Measurements from ENCODE around the gene CBLC. TPM values are rescaled to one million over a fixed set of nuclear protein-coding genes. Genes with fewer than 3 reads are reported as not detected.

The CBLC gene
- total RNA-seq, 1 experiment from 2014 or later, result 0.80 TPM

DNA sequence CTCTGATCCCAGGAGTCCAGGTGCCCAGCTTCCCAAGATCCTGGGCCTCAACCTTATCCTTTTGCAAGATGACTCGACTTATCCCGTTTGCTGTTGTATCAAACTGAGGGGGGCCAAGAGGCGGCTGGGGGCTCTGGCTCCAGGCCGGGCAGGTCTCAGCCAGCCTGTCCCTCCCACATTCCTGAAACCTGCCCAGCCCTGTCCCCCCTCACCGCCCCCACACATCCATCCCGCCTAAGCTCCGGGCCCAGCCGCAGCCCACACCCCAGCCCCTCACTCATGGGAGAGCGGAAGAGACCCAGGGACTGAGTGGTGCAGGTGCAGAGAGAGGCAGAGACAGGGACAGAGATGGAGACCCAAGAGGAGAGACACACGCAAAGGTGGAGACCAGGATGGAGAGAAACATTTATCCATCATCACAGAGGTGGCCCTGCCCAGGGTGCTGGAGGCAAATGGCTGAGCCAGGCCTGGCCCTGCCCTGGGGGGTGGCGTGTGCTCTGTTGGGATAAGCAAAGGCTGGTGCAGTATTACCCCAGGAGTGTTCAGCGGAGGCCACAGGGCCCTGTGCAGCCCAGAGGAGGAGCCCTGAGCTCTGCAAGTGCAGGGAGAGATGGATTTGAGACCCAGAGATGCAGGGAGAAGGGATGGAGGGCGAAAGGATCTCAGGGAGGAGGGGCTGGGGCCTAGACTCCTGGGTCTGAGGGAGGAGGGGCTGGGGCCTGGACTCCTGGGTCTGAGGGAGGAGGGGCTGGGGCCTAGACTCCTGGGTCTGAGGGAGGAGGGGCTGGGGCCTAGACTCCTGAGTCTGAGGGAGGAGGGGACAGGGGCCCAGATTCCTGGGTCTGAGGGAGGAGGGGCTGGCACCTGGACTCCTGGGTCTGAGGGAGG lies 32.8 kb downstream of the CBLC start:
- Histone ChIP-seq H3K9me3 (ENCODE audit: control insufficient read depth, insufficient read depth, low read depth, low read length) (no peaks in the 10 kb centered on the region), H3K27me3 (ENCODE audit: control insufficient read depth, insufficient read depth, low read length) (no peaks in the 10 kb centered on the region), H3K36me3 (ENCODE audit: control insufficient read depth, insufficient read depth, low read length) (no peaks in the 10 kb centered on the region), H3K4me1 (ENCODE audit: control insufficient read depth, insufficient read depth, low read length) (peaks cover 13% of the 10 kb centered on the region), H3K27ac (ENCODE audit: low read length) (no peak overlapping the region), H3K4me3 (ENCODE audit: low read depth in 2 of 2, low read length in 2 of 2) (no peak overlapping the region)
- DNase-seq (ENCODE audit: low read depth, low spot score), result no peak
- ChIA-PET POLR2A (no interaction called here), CTCF (interaction anchor here (0.6 kb wide), 1 partner anchor 34 kb away, joined by 5 read pairs; no protein-coding TSS in a partner anchor)
- TF ChIP-seq TCF7L2 (IDR thresholded peaks at IDR 0.05; ENCODE audit: low read depth, low read length) (no peak), SIN3A (IDR thresholded peaks at IDR 0.05; ENCODE audit: borderline replicate concordance, insufficient read depth, low read depth, low read length) (no peak), POLR2AphosphoS5 (IDR thresholded peaks at IDR 0.05; ENCODE audit: low read depth, low read length) (no peak)
- TF ChIP-seq, protein P1, sequence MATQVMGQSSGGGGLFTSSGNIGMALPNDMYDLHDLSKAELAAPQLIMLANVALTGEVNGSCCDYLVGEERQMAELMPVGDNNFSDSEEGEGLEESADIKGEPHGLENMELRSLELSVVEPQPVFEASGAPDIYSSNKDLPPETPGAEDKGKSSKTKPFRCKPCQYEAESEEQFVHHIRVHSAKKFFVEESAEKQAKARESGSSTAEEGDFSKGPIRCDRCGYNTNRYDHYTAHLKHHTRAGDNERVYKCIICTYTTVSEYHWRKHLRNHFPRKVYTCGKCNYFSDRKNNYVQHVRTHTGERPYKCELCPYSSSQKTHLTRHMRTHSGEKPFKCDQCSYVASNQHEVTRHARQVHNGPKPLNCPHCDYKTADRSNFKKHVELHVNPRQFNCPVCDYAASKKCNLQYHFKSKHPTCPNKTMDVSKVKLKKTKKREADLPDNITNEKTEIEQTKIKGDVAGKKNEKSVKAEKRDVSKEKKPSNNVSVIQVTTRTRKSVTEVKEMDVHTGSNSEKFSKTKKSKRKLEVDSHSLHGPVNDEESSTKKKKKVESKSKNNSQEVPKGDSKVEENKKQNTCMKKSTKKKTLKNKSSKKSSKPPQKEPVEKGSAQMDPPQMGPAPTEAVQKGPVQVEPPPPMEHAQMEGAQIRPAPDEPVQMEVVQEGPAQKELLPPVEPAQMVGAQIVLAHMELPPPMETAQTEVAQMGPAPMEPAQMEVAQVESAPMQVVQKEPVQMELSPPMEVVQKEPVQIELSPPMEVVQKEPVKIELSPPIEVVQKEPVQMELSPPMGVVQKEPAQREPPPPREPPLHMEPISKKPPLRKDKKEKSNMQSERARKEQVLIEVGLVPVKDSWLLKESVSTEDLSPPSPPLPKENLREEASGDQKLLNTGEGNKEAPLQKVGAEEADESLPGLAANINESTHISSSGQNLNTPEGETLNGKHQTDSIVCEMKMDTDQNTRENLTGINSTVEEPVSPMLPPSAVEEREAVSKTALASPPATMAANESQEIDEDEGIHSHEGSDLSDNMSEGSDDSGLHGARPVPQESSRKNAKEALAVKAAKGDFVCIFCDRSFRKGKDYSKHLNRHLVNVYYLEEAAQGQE (IDR thresholded peaks at IDR 0.05; ENCODE audit: insufficient read depth in 1 of 2, low read depth in 2 of 2, low read length in 1 of 2), result no peak
- TF ChIP-seq, protein P2, sequence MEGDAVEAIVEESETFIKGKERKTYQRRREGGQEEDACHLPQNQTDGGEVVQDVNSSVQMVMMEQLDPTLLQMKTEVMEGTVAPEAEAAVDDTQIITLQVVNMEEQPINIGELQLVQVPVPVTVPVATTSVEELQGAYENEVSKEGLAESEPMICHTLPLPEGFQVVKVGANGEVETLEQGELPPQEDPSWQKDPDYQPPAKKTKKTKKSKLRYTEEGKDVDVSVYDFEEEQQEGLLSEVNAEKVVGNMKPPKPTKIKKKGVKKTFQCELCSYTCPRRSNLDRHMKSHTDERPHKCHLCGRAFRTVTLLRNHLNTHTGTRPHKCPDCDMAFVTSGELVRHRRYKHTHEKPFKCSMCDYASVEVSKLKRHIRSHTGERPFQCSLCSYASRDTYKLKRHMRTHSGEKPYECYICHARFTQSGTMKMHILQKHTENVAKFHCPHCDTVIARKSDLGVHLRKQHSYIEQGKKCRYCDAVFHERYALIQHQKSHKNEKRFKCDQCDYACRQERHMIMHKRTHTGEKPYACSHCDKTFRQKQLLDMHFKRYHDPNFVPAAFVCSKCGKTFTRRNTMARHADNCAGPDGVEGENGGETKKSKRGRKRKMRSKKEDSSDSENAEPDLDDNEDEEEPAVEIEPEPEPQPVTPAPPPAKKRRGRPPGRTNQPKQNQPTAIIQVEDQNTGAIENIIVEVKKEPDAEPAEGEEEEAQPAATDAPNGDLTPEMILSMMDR (IDR thresholded peaks at IDR 0.05), result no peak
- ATAC-seq, result no peak
- intact Hi-C loops (cut with micrococcal nuclease; ENCODE audit: unreplicated experiment) (no loop called here), in situ Hi-C loops (cut with HindIII; ENCODE audit: low pct_unique_long_range_greater_than_20kb, low sequenced_read_pairs) (no loop called here)
- no TSS peak for BruUV-seq (replicated peaks)

DNA sequence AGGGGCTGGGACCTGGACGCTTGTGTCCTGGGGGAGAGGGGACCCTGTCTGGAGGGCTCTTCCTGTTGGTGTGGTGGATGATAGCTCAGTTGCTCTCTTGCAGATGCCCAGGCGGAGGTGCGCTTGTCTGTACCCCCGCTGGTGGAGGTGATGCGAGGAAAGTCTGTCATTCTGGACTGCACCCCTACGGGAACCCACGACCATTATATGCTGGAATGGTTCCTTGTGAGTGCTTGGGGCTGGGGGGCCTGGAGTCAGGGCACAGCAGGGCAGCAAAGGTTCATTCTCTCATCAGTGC lies 33.4 kb downstream of the CBLC start:
- H3K27me3 ChIP-seq (ENCODE audit: control insufficient read depth, insufficient read depth, low read length), result no peaks in the 10 kb centered on the region
- intact Hi-C loops (cut with micrococcal nuclease; ENCODE audit: unreplicated experiment) (no loop called here), in situ Hi-C loops (cut with HindIII; ENCODE audit: low pct_unique_long_range_greater_than_20kb, low sequenced_read_pairs) (no loop called here)
- H3K9me3 ChIP-seq (ENCODE audit: control insufficient read depth, insufficient read depth, low read depth, low read length), result no peaks in the 10 kb centered on the region
- POLR2A ChIA-PET, result no interaction called here
- peaks cover 13% of the 10 kb centered on the region for H3K4me1 ChIP-seq (ENCODE audit: control insufficient read depth, insufficient read depth, low read length)
- ATAC-seq, result no peak
- CTCF ChIA-PET, result no interaction called here
- TF ChIP-seq TCF7L2 (IDR thresholded peaks at IDR 0.05; ENCODE audit: low read depth, low read length) (no peak), POLR2AphosphoS5 (IDR thresholded peaks at IDR 0.05; ENCODE audit: low read depth, low read length) (no peak), SIN3A (IDR thresholded peaks at IDR 0.05; ENCODE audit: borderline replicate concordance, insufficient read depth, low read depth, low read length) (no peak)
- TF ChIP-seq, protein P2 (IDR thresholded peaks at IDR 0.05), result no peak
- TF ChIP-seq, protein P1 (IDR thresholded peaks at IDR 0.05; ENCODE audit: insufficient read depth in 1 of 2, low read depth in 2 of 2, low read length in 1 of 2), result no peak
- H3K27ac ChIP-seq (ENCODE audit: low read length), result no peak overlapping the region
- H3K36me3 ChIP-seq (ENCODE audit: control insufficient read depth, insufficient read depth, low read length), result no peaks in the 10 kb centered on the region
- BruUV-seq (replicated peaks), result no TSS peak
- DNase-seq (ENCODE audit: low read depth, low spot score), result no peak
- H3K4me3 ChIP-seq (ENCODE audit: low read depth in 2 of 2, low read length in 2 of 2), result no peak overlapping the region
